Heart left ventricle (tissue), 16 donors: Measurements from ENCODE around the gene FANCI. TPM values are rescaled to one million over a fixed set of nuclear protein-coding genes. Genes with fewer than 3 reads are reported as not detected.

Experiments
- ATAC-seq, 4 donors: fragments of 200-7000 bp; cut with Tn5 transposase; one replicate each; pipeline ENCODE4 v1.9.1; 2020 to 2022; ENCODE audit warnings: moderate library complexity in 4 of 4, mild to moderate bottlenecking in 3 of 4, moderate number of reproducible peaks in 1 of 4
- DNase-seq, 5 donors: peaks; one replicate each; pipeline ENCODE4 v3.0.0-alpha.2; 2020
- H3K27ac ChIP-seq, 12 donors: fragments of 200-600 bp; sonication (generic) in 4 of 12; one replicate each; pipeline versions ENCODE4 v1.5.0 to v1.8.0; 2016 to 2022; ENCODE audit warnings: mild to moderate bottlenecking in 2 of 12
- H3K27me3 ChIP-seq, 9 donors: fragments of 200-600 bp; sonication (generic) in 2 of 9; one replicate each; pipeline versions ENCODE4 v1.5.1 to v1.8.0; 2016 to 2022; ENCODE audit warnings: mild to moderate bottlenecking in 3 of 9
- H3K36me3 ChIP-seq, 9 donors: fragments of 200-600 bp; sonication (generic) in 2 of 9; one replicate each; pipeline versions ENCODE4 v1.5.0 to v1.8.0; 2018 to 2022; ENCODE audit warnings: mild to moderate bottlenecking in 2 of 9
- H3K4me1 ChIP-seq, 12 donors: fragments of 200-600 bp; sonication (generic) in 4 of 12; one replicate each; pipeline versions ENCODE4 v1.5.0 to v1.8.0; 2016 to 2022; ENCODE audit warnings: mild to moderate bottlenecking in 3 of 12
- H3K4me3 ChIP-seq, 12 donors: fragments of 200-600 bp; sonication (generic) in 4 of 12; one replicate each; pipeline versions ENCODE4 v1.5.0 to v1.8.0; 2017 to 2022; ENCODE audit warnings: mild to moderate bottlenecking in 9 of 12, moderate library complexity in 4 of 12
- H3K9me3 ChIP-seq, 12 donors: fragments of 200-600 bp; sonication (generic) in 4 of 12; one replicate each; pipeline versions ENCODE4 v1.5.0 to v1.8.0; 2016 to 2022; ENCODE audit warnings: mild to moderate bottlenecking in 1 of 12
- CTCF ChIP-seq, 12 donors: fragments of 200-600 bp; sonication (generic) in 4 of 12; IDR thresholded peaks; one replicate each; pipeline versions ENCODE4 v1.5.0 to v1.8.0; 2018 to 2022; ENCODE audit warnings: antibody characterized with exemption in 12 of 12, mild to moderate bottlenecking in 5 of 12
- POLR2A ChIP-seq, 2 donors: fragments of 450-650 bp; IDR thresholded peaks; one replicate each; pipeline ENCODE4 v1.6.1; 2017; ENCODE audit warnings: antibody characterized with exemption in 2 of 2, mild to moderate bottlenecking in 2 of 2, moderate library complexity in 2 of 2
- WGBS, 4 donors: extraction: QIAGEN DNeasy Blood & Tissue Kit in 2 of 4; methylation state at CpG; one replicate each; pipeline versions ENCODE4 v1.1.5 to v1.1.7; 2013 to 2018; 5-methylcytosine and 5-hydroxymethylcytosine counted together
- intact Hi-C, 10 donors: fragments of 100-400 bp; cut with DNase I; formaldehyde crosslinking; loops; one replicate each; pipeline versions ENCODE4 v1.11.1 to v1.14.2; 2022
- polyA plus RNA-seq, 2 donors: library from polyadenylated mRNA; stranded (reverse); fragments of 200-250 nt; gene quantifications; one replicate each; pipeline ENCODE4 v1.2.3, GENCODE V29; 2013
- total RNA-seq, 9 donors: library from RNA; depleted of rRNA in 2 of 9; stranded (reverse); fragments of >200 nt in 2 of 9; fragmentation: NEBNext Ultra II Directional in 3 of 9; extraction: Animal tissue kit (Norgen Biotek cat#: 25700) in 3 of 9; gene quantifications; one replicate each; pipeline versions ENCODE4 v1.1.0 to v1.2.4, GENCODE V29; 2016 to 2023
- donor health status: ischemic (EF 13 %, LVEDD 7.1; RV severe dilation, severe dysfunction).
- donor health status: healthy with polysubstance abuse.
- donor health status: DM: no; HTN: yes; CAD: no.
- donor health status: DM: no; HTN: no; CAD: no.
- donor health status: ischemic (EF 25% LVEDD 6.9; RV normal size, moderate dysfunction).
- donor health status: ischemic (EF 25% LVEDD 5.7; RV mildly dilated, moderate dysfunction).
- donor health status: healthy.
- donor health status: DM: yes; HTN: yes; CAD: no.
- donor health status: ischemic (EF 35%, LVEDD 5.7; RV mildly dilated, moderate dysfunction).
- donor health status: nonischemic (EF 11% LVEDD 7.7; RV severe dilation, severe dysfunction).
- donor health status: DM: yes; HTN: yes; CAD: no.
- donor health status: PGD.
- donor health status: ischemic (EF 29% LVEDD 5.4; RV normal size, mild dysfunction).
- donor health status: nonischemic (EF 23%, LVEDD 6.1; RV moderate dilation, normal function).

The FANCI gene
- total and polyA plus RNA-seq, 11 donors, result 0.42 to 10.3 (median 1.9) TPM

- Histone ChIP-seq H3K27ac (no peak overlapping the region), H3K9me3 (no peaks in the 10 kb centered on the region), H3K36me3 (no peaks in the 10 kb centered on the region), H3K4me3 (no peak overlapping the region), H3K27me3 (no peaks in the 10 kb centered on the region), H3K4me1 (peaks cover 0 to 9% (median 5%) of the 10 kb centered on the region in 12 donors)
- DNase-seq, result no peak
- TF ChIP-seq POLR2A (IDR thresholded peaks at IDR 0.05) (no peak), CTCF (IDR thresholded peaks at IDR 0.05) (no peak)
- intact Hi-C loops, result loop anchor here in 7 of 10 donors (5.0 to 10.0 kb wide), 7 partner anchors 33 to 223 kb away; partner anchors contain the start of gene FANCI (in 2 of the 7)
- no peak for ATAC-seq
- WGBS, 4 donors, result 90 to 100% (median 92%) methylated on average over 1 of the region's 1 CpG
Observed at GRCh38 chr15:89209057-89209456, 34.7 kb upstream of the FANCI start.

- DNase-seq, result no peak
- H3K27me3 ChIP-seq, result no peaks in the 10 kb centered on the region
- intact Hi-C loops, result loop anchor here in 1 of 10 donors (10.0 kb wide), 1 partner anchor 73 kb away; no protein-coding TSS in a partner anchor
Observed at GRCh38 chr15:89211678-89212170, 32.1 kb upstream of the FANCI start.

GRCh38 chr15:89215627-89216026, 28.2 kb upstream of the FANCI start:
- ATAC-seq (no peak), DNase-seq (no peak)
- 79 to 82% (median 81%) methylated on average over 2 of the region's 2 CpGs for WGBS, 4 donors
- Histone ChIP-seq H3K4me3 (no peak overlapping the region), H3K4me1 (peaks cover 0 to 5% (median 0%) of the 10 kb centered on the region in 12 donors), H3K9me3 (no peaks in the 10 kb centered on the region), H3K36me3 (no peaks in the 10 kb centered on the region), H3K27ac (no peak overlapping the region), H3K27me3 (no peaks in the 10 kb centered on the region)
- intact Hi-C loops, result loop anchor here in 1 of 10 donors (10.0 kb wide), 1 partner anchor 69 kb away; no protein-coding TSS in a partner anchor
- TF ChIP-seq POLR2A (IDR thresholded peaks at IDR 0.05) (no peak), CTCF (IDR thresholded peaks at IDR 0.05) (no peak)

More at GRCh38 chr15:89211678-89212170, 32.1 kb upstream of the FANCI start:
- Histone ChIP-seq H3K4me1 (peaks cover 0 to 7% (median 5%) of the 10 kb centered on the region in 12 donors), H3K4me3 (no peak overlapping the region), H3K27ac (no peak overlapping the region), H3K36me3 (no peaks in the 10 kb centered on the region), H3K9me3 (no peaks in the 10 kb centered on the region)
- WGBS, 4 donors, result 78 to 93% (median 84%) methylated on average over 5 of the region's 5 CpGs
- no peak for TF ChIP-seq POLR2A (IDR thresholded peaks at IDR 0.05)
- no peak for TF ChIP-seq CTCF (IDR thresholded peaks at IDR 0.05)
- no peak for ATAC-seq

- Histone ChIP-seq H3K27ac (no peak overlapping the region), H3K4me1 (peaks cover 0 to 5% (median 0%) of the 10 kb centered on the region in 12 donors), H3K36me3 (no peaks in the 10 kb centered on the region), H3K27me3 (no peaks in the 10 kb centered on the region), H3K4me3 (no peak overlapping the region), H3K9me3 (no peaks in the 10 kb centered on the region)
- intact Hi-C loops, result loop anchor here in 1 of 10 donors (10.0 kb wide), 1 partner anchor 68 kb away; no protein-coding TSS in a partner anchor
- ATAC-seq (no peak), DNase-seq (no peak)
- 88 to 92% (median 90%) methylated on average over 19 to 20 of the region's 20 CpGs for WGBS, 4 donors
- TF ChIP-seq CTCF (IDR thresholded peaks at IDR 0.05), result no peak
- TF ChIP-seq POLR2A (IDR thresholded peaks at IDR 0.05), result no peak
Observed at GRCh38 chr15:89217031-89217430, 26.7 kb upstream of the FANCI start.
